Measurements from ENCODE around the gene TUBB1. TPM values are rescaled to one million over a fixed set of nuclear protein-coding genes. Genes with fewer than 3 reads are reported as not detected.
"Not testable (repeated sequence)": the region's sequence is repeated elsewhere in the genome, so short reads cannot be mapped to it uniquely, and the experiment has no call there.

Gene TUBB1
- total and polyA plus RNA-seq, 8 donors = 0.04 to 1.2 (median 0.14) TPM; not detected in 1

DNA sequence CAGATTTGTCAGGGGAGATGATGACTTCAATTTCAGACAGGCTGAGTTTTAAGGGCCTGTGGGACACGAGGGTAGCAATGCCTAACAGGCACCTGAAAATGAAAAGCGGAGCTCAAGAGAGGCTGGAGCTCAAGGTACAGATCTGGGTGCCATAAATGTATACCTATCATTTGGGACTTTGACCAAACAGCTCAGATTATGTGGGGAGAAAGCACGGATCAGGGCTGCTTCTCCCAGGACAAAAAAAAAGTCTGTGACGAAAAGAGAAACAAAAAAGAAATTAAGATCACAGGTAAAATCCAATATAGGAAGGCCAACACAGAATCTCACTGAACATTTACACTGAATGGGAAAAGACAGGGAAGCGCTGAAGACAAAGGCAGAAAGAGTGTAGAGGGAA lies 21.4 kb downstream of the TUBB1 start:
- peaks cover 0 to 22% (median 0%) of the 10 kb centered on the region in 3 donors for H3K36me3 ChIP-seq
- ATAC-seq (no peak), FAIRE-seq (no peak), DNase-seq (no peak)
- WGBS, 2 donors = 77 to 81% methylated on average over 5 of the region's 5 CpGs
- H3K4me3 ChIP-seq = no peak overlapping the region
- H3K27me3 ChIP-seq = no peaks in the 10 kb centered on the region
- intact Hi-C loops (cut with DNase I) = no loop called here
- TF ChIP-seq, protein P1, sequence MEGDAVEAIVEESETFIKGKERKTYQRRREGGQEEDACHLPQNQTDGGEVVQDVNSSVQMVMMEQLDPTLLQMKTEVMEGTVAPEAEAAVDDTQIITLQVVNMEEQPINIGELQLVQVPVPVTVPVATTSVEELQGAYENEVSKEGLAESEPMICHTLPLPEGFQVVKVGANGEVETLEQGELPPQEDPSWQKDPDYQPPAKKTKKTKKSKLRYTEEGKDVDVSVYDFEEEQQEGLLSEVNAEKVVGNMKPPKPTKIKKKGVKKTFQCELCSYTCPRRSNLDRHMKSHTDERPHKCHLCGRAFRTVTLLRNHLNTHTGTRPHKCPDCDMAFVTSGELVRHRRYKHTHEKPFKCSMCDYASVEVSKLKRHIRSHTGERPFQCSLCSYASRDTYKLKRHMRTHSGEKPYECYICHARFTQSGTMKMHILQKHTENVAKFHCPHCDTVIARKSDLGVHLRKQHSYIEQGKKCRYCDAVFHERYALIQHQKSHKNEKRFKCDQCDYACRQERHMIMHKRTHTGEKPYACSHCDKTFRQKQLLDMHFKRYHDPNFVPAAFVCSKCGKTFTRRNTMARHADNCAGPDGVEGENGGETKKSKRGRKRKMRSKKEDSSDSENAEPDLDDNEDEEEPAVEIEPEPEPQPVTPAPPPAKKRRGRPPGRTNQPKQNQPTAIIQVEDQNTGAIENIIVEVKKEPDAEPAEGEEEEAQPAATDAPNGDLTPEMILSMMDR (IDR thresholded peaks at IDR 0.05) = no peak
- H3K4me1 ChIP-seq = peaks cover 4 to 19% (median 8%) of the 10 kb centered on the region in 3 donors
- no peak overlapping the region for H3K27ac ChIP-seq
- H3K9me3 ChIP-seq = no peaks in the 10 kb centered on the region

DNA sequence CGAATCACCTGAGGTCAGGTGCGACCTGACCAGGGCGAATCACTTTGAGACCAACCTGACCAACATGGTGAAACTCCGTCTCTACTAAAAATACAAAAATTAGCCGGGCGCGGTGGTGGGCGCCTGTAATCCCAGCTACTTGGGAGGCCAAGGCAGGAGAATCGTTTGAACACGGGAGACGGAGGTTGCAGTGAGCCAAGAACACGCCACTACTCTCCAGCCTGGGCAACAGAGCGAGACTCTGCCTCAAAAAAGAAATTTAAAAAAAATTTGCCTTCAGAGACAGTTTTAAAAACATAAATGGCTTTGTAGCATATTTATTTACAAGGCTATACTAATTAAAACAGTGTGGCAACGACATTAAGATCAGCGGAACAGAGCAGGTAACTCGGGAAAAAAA lies 22.3 kb downstream of the TUBB1 start:
- WGBS, 2 donors = 86 to 88% methylated on average over 16 of the region's 16 CpGs
- Histone ChIP-seq H3K4me3 (peak overlapping the region in 3 of 4 donors; percentile 62 to 91 (median 80)), H3K36me3 (peaks cover 0 to 13% (median 0%) of the 10 kb centered on the region in 3 donors), H3K4me1 (peaks cover 4 to 19% (median 8%) of the 10 kb centered on the region in 3 donors)
- H3K9me3 ChIP-seq; DNase-seq; ATAC-seq; intact Hi-C loops (cut with DNase I); H3K27ac ChIP-seq; H3K27me3 ChIP-seq; FAIRE-seq: not testable (repeated sequence)

DNA sequence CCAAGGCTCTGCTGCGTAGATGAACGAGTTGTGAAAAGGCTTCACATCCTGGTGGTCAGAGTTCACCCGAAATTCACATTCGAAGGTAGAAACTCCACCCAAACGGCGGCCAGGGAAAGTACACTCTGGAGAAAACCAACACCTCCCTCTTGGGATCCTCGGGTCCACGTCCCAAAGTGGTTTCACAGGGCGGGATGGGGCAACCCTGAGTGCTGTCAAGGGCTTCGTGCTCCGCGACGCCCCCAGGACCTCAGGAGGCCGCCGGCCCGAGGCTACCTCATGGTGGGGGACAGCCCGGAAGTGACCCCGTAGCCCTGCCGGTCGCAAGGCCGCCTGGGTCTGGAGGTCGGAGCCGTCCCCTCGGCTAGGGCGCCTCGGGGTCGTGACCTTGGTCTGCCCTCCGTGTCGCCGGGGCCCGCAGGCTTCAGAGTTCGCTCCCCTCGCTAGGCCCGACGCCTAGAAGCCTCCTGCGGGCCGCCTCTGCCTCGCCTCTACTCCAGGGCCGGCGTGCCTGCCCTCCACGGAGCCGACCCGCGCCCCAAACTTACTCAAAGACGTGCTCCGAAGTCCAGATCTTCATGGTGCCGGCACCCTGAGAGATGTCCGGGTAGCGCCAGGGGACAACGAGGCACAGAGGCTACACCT lies 23.0 kb downstream of the TUBB1 start, which contains the start of gene PRELID3B:
Gene PRELID3B, minus strand, starts transcription at position 636 of the 645 bp plus-strand sequence. Its CDS starts 56 bp downstream, at position 580.
- H3K27ac ChIP-seq = peak within 1 kb of the TSS; percentile 33 to 70 (median 61)
- H3K36me3 ChIP-seq = peaks cover 0 to 8% (median 0%) of the 10 kb centered on the region in 3 donors
- H3K4me3 ChIP-seq = peak within 1 kb of the TSS; percentile 62 to 91 (median 71)
- H3K4me1 ChIP-seq = peaks cover 4 to 19% (median 8%) of the 10 kb centered on the region in 3 donors
- 2% methylated on average over 40 to 50 of the region's 50 CpGs for WGBS, 2 donors
- H3K9me3 ChIP-seq = no peaks in the 10 kb centered on the region
- DNase-seq = peak in 3 of 6 donors; percentile 31 to 86 (median 48)
- FAIRE-seq = no peak
- TF ChIP-seq, protein P1 (IDR thresholded peaks at IDR 0.05) = no peak
- intact Hi-C loops (cut with DNase I) = no loop called here
- H3K27me3 ChIP-seq = no peaks in the 10 kb centered on the region
- peak; percentile 24 to 59 (median 46) for ATAC-seq

GRCh38 chr20:59042796-59043631 lies 23.8 kb downstream of the TUBB1 start:
- TF ChIP-seq, protein P1 (IDR thresholded peaks at IDR 0.05) = peak in 1 of 4 donors; percentile 9
- WGBS, 2 donors = 16% methylated on average over 64 to 66 of the region's 66 CpGs
- peak overlapping the region; percentile 33 to 70 (median 61) for H3K27ac ChIP-seq
- ATAC-seq (peak; percentile 97 to 99 (median 98)), DNase-seq (peak; percentile 90 to 98 (median 96)), FAIRE-seq (no peak)
- H3K36me3 ChIP-seq = peaks cover 0 to under 1% (median 0%) of the 10 kb centered on the region in 3 donors
- H3K9me3 ChIP-seq = no peaks in the 10 kb centered on the region
- intact Hi-C loops (cut with DNase I) = no loop called here
- no peaks in the 10 kb centered on the region for H3K27me3 ChIP-seq
- peaks cover 4 to 19% (median 8%) of the 10 kb centered on the region in 3 donors for H3K4me1 ChIP-seq
- peak overlapping the region; percentile 62 to 91 (median 71) for H3K4me3 ChIP-seq

GRCh38 chr20:59043698-59044097 lies 24.5 kb downstream of the TUBB1 start:
- no peak for ATAC-seq
- Histone ChIP-seq H3K27me3 (no peaks in the 10 kb centered on the region), H3K4me1 (peaks cover 4 to 19% (median 7%) of the 10 kb centered on the region in 3 donors), H3K4me3 (no peak overlapping the region), H3K36me3 (no peaks in the 10 kb centered on the region), H3K27ac (no peak overlapping the region), H3K9me3 (no peaks in the 10 kb centered on the region)
- TF ChIP-seq, protein P1 (IDR thresholded peaks at IDR 0.05) = no peak
- no peak for DNase-seq
- 71 to 90% methylated on average over 3 of the region's 3 CpGs for WGBS, 2 donors
- FAIRE-seq = no peak
- intact Hi-C loops (cut with DNase I) = no loop called here
